T47D (cell line): ENCODE data around the gene ASPRV1.

Experiments used
- DNase-seq, 2 experiments: peaks; one replicate each; pipeline versions ENCODE4 v3.0.0 to v3.0.0-alpha.2; 2011 to 2012; ENCODE audit warnings: low read depth in 1 of 2, low spot score in 1 of 2
- JUND ChIP-seq: IDR thresholded peaks from 2 replicates; pipeline ENCODE4 v1.6.1; 2012; ENCODE audit warnings: low read depth
- in situ Hi-C: cut with HindIII; loops from 2 replicates; pipeline ENCODE4 v1.10.0; 2016; ENCODE audit warnings: low sequenced_read_pairs, low pct_unique_long_range_greater_than_20kb

ASPRV1 gene

GRCh38 chr2:69916106-69916505 is 45.3 kb downstream of the ASPRV1 start:
- in situ Hi-C loops: no loop called here
- no peak for DNase-seq
- no peak for TF ChIP-seq JUND

DNA sequence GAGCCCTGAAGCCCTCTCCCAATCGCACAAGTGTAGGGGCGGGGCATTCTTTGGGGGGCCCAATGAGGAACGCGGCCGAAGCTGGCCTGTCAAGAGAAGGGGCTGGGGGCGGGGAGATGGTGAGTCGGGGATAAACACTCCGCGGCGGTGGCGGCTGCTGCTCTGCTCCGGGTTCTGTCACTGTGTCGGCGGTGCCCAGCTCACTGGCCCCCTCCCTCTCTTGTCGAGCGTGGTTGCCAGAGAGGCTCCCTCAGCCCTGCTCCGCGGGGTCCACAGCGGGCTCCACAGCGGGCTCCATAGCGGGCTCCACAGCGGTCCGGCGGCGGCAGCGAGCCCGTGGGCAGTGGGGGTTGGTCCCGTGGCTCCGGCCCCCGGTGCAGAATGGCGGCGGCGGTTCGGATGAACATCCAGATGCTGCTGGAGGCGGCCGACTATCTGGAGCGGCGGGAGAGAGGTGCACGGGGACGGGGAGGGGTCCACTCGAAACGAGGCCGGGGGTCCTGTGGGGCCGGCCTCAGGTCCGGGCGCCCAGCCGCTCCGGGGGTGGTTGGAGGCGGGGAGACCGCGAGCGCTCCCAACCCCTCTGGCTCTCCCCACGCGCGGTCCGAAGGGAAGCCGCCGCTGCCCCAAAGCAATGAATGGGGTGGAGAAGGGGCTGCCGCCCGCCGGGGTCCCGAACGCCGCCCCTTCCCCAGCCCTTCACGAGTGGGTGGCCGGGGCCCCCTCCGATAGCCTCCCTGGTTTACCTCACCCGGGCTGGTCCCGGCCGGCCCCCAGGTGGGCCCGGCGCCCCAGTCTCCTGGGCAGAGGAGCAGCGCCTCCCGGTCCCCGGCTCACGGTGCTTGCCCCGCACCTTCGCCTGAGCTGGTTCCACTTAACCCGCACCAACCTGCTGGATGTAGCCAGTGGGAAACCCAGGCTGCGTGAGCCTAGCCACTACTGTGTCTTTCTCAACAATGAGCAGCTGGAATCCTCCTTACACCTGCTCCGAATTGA is 46.2 kb downstream of the ASPRV1 start, which contains the start of gene MXD1:
MXD1 (plus strand) TSS at position 160 of the 996 bp plus-strand sequence; CDS start at position 382, 222 bp downstream.
- TF ChIP-seq JUND: no peak
- DNase-seq: peak in 1 of 2 experiments; percentile 13
- in situ Hi-C loops: no loop called here

GRCh38 chr2:69914164-69914949 is 47.1 kb downstream of the ASPRV1 start:
- DNase-seq: peak; percentile 93 to 100
- in situ Hi-C loops: no loop called here
- no peak for TF ChIP-seq JUND

DNA sequence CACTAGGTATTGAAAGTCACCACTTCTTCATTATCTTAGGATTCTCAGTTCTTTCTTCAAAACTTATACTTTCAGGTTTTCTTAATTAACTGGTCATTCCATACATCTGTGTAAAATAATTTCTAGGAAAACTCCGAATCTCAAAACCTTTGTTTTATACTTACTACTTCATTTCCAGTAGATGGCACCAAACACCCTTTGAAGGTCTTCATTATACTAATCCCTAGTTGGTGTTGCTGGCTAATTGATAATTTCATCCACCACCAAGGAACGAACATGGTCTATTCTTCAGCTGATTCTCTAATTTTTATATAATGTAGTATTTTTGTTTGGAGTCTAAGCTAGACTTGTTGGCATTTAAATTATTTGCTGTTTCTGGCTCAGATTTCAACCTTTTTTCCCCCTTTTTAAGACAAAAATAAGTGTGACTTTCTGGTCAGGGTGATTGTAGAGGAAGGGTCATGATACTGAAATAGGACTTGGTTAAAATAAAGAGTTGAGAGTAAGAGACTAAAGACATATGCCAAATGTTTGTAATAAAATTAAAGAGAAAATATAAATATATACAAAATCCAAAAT is 49.4 kb downstream of the ASPRV1 start:
- peak in 1 of 2 experiments; percentile 52 for DNase-seq
- in situ Hi-C loops: no loop called here
- TF ChIP-seq JUND: no peak
